Activated CD8-positive, alpha-beta memory T cell treated with anti-CD3 and anti-CD28 coated beads, Interleukin-2, amount 50 U/mL, for 1 hour (primary cell): Measurements from ENCODE around the gene ADH1C.
"Not testable (repeated sequence)": the region's sequence is repeated elsewhere in the genome, so short reads cannot be mapped to it uniquely, and the experiment has no call there.

Source experiments
- DNase-seq: peaks from one replicate; pipeline ENCODE4 v3.0.0-alpha.2; 2020; ENCODE audit errors: extremely low read depth

Gene ADH1C

DNA sequence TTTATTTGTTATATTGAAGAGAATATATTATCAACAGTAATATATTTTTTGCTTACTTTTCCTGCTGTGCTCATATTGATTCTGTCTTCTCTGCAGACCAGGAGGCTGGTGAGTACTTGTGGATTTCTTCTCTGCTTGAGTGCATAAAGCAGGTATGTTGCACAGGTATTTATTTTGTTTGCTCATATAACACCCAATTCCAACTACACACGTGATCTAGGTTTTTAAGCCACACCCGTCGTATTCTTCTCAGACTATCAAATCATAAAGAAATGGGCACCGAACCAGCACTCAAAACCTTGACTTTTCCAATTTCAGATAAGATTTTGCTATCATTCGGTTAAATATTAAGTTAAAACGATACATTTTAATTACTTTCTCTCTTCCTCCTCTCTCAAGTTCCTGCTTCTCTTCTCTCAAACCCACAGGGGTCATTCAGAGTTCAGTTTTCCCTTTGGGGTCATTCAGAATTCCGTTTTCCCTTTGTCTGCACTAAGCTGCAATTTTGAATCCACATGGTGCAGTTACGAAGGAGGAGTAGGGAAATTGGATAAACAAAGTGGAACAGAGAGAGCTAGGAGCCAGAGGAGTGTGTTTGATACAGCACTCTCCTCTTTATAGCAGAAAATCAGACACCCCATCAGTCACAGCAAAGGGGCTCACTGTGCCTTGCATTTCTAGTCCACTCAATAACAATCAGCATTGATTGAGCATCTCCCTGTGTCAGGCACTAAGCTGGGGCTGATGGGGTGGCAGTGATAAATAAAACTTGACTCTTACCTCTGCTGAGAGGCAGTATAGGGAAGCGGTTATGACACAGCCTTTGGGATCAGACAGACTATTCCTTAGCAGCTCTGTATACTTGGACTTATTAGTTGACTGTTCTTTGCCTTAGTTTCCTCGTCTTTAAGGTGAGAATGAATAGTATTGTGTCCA is at the start of gene ADH1C:
Gene ADH1C, minus strand, starts transcription at position 145 of the 936 bp plus-strand sequence. Its CDS starts 71 bp downstream, at position 74.
- no peak for DNase-seq

DNA sequence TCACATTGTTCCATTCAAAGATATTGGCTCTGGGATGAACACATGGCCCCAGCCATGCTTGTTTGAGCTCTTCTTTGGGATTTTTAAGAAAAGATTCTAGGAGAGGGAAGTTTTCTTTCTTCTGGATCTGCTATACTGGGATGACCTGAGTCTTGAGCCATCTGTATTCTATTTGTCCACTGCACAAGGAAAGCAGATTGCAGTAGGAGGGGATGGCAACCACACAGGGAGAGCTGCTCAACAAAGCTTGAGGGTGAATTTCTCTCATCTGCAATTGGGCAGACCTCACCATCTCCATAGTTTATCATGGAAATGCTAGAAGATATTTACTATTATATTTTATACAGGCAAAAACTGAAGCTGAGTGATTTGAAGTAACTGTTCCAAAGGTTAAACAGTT is 48.3 kb upstream of the ADH1C start:
- no peak for DNase-seq

DNA sequence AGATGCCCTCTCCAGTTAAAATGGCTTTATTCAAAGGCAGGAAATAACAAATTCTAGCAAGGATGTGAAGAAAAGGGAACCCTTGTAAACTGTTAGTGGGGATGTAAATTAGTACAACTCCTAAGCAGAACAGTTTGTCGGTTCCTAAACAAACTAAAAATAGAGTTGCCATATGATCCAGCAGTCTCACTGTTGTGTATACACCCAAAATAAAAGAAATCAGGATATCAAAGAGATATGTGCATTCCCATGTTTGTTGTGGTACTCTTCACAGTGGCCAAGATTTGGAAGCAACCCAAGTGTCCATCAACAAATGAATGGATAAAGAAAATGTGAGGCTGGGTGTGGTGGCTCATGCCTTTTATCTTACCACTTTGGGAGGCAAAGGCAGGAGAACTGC is 46.5 kb upstream of the ADH1C start:
- no peak for DNase-seq

DNA sequence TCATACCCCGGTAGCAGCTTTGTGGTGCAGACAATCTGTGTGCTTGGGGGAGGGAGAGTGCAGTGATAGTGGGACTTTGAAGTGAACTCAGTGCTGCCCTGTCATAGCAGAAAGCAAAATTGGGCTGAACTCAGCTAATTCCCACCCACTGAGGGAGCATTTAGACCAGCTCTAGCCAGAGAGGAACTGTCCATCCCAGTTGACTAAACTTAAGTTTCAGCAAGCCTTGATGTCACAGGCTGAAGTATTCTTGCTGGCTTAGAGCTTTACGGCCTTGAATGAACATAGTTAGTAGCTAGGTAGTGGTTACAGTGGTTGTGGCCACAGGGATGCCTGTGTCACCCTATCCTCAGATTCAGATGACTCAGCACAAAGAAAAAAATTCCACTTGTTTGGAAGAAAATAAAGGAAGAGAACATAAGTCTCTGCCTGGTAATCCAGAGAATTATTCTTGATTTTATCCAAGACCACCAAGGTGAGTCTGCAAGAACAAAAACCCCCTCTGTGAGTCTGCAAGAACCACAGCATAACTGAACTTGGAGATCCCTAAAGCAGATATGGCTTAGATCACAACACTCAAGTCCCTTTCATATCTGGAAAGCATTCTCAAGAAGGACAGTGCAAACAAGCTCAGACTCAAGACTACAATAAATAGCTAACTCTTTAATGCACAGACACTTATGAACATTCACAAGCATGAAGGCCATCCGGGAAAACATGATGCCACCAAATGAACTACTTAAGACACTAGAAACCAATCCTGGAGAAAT is 43.2 kb upstream of the ADH1C start:
- DNase-seq: no peak

DNA sequence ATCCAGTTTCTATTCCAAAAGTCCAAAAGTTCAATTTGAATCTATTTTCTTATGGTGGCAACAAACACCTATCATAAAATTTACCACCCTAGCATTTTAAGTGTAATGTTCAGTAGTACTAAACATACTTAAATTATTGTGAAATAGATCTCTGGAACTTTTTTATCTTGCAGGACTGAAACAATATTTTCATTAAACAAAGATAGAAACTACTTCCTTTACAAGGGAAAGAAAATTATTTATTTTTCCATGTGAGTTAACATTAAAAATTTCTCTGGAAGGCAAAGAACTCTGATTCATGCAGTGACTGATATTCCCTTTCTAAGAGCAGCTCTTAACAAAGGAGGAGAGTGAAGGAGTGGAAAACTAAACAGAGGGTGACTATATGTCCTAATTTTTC is 42.4 kb upstream of the ADH1C start:
- no peak for DNase-seq

DNA sequence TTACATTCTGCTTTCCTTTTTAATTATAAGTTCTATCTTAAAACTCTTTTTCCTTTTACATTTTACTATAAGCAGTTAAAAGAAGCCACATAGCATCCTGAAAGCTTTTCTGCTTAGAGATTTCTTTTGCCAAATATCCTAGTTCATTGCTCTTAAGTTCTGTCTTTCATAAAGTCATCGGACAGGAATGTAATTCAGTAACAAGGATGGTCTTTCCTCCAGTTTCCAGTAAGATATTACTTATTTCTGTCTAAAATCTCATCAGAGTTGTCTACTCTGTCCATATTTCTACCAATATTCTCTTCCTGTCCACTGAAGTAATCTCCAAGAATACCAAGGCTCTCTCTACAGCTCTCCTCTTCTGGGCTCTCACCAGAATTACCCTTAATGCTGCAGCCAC is 37.5 kb upstream of the ADH1C start:
- DNase-seq: no peak

DNA sequence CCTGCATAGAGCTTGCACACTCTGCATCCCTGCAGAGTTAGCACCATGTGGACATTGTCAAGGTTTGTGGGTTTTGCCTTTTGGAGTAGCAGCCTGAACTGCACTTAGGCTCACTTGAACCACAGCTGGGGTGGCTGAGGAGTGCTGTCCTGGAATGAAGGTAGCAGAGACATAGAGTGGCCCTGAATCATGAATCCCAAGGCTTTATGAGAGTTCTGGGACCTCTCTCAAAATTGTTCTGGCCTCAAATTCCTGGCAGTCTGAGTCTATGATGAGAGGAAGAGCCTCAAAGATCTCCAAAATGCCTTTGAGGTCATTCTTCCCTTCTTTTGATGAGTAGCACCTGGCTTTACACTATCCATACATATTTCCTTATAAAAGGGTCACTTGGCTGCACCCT is 37.1 kb upstream of the ADH1C start:
- no peak for DNase-seq

DNA sequence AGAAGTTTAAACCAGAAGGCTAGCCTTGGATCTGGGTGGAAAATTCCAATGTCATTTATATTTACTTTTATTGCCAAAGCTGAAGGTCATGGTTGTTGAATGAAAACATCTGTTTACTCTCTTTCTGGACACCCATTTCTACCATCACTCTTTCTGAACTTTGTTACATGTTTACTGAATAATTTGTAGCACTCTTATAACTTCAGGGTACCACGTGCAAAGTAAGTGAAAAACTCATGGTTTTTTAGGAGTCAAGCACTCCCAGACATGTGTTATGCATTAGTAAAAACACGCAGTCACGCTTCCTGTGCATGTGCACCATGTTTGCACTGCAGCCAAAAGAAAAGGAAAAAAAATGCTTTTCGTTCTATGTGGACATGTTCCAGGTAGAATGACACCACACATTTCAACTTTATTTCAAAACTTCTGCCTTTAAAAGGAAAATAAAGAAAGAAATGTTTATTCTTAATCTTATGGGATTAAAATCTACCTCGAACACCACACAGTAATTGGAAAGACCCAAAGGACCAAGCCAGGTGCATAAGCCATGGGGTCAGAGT is 31.4 kb upstream of the ADH1C start:
- DNase-seq: no peak

DNA sequence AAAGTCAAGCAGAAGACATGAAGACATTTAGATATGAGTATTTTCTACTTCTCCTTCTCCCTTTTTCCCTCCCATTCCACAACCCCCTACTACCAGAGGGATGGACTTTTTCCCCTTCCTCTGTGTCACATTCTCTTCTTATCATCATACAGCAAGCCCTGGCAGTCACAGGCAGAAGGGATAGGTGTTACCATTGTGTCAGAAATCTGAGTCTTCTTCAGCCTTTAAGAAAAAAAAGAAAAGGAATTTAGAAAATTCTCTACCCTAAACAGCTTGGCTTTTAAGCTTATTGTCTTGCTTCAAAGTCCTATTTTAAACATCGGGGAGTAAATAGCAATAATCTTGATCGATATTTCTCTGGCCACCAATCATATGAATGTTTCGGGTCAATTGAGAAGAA is 30.9 kb upstream of the ADH1C start:
- DNase-seq: no peak

DNA sequence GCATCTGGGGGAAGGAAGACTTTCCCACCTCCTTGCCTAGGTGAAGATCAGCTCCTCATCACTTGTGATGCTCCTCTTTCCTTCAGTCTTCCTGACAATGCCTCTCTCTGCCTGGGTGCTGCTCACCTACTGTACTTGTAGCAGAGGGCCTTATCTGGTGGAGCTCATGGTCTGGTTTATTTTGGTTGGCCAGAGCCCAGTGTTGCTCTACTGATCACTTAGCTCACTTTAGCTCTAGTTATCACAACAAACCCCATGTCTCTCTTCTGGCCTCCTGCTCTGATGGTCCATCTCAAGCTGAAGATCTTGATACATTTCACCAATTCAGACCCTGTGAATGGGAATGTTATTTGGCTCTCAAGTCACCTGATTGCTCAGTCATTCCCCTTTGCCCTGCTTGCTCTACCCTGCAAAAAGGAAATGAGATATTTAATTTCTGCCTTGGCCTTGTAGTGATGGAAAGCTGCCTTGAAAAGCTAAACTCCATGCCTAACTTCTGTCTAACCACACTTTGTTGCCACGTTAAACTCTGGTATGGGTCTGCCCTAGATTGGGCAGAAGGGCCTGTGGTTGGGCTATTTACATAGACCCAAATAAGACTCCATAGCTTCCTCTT is 30.3 kb upstream of the ADH1C start:
- DNase-seq: no peak

DNA sequence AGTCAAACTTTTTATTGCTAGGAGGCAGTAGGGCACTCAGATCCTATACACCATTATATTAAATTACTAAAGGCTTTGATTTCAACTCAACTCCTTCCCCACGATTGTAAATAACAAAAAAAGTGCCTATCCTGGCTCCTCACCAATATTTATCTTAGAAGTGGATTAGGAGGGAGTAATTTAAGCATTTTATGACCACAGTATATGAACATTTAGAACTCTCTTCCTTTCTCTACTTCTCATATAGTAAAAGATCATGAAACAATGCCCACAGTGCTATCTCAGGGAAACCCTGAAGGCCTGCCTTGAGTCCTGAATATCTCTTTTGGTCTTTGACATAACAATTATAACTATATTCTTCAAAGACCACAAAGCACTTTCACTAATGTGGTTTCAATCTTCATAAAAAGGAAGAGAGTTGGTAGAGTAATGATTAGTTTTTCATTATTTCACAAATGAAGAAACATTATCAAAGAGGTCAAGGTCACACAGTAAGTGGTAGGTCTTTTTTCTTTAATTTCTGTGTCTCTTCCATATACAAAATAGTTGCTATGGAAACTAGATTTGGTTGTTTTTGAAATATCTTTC is 29.1 kb upstream of the ADH1C start:
- no peak for DNase-seq

DNA sequence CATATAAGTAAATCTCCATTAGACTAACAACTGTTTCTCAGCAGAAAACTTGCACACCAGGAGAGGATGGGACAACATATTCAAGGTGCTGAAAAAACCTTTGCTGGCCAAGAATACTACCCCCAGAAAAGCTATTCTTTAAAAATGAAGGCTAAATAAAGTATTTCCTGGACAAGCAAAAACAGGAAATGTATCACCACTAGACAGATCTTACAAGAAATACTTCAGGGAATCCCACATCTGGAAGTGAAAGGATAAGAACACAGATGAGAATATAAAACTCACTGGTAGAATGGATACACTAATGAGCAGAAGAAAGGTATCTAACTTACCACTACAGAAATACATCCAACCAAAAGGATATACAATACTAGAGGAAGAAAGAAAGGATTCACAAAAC is 27.0 kb upstream of the ADH1C start:
- no peak for DNase-seq

DNA sequence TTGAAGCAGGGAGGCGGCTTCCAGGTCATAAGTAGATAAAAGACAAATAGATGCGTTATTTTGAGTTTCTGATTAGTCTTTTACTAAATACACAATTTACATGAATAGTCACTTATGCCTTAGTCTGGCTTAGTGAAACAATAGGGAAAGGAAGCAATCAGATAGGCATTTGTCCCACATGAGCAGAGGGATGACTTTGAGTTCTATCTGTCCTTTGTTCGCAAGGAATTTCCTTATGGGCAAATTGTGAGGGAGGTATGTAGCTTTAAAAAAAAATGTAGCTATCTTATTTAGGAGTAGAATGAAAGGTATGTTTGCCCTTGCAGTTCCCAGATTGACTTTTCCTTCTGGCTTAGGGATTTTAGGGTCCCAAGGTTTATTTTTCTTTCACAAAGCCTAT is 26.3 kb upstream of the ADH1C start:
- DNase-seq: no peak

DNA sequence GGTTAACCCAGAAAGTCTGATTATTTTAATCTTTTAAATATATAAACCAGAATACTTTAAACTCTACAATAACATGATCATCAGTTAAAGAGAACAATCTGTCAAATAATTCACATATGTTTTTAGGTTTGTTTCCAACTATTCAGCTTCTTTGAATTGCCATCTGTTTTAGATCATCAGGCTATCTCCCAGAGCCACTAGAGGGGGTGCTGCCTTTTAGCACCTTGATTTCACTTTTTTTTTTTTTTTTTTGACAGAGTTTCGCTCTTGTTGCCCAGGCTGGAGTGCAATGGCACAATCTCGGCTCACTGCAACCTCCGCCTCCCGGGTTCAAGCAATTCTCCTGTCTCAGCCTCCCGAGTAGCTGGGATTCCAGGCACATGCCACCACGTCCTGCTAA is 24.8 kb upstream of the ADH1C start:
- not testable (repeated sequence) for DNase-seq

DNA sequence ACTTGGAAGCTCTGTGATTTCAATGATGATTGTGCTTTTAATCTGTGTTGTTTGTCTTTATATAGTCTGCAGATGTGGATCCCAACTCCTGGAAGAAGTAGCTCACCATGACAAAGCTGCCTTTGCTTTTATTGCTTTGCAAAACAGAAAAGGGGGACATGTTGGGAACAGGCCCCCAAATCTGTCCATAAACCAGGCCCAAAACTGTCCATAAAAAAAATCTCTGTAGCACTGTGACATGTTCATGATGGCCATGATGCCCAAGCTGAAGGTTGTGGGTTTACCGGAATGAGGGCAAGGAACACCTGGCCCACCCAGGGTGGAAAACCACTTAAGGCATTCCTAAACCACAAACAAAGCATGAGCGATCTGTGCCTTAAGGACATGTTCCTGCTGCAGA is 19.9 kb upstream of the ADH1C start:
- not testable (repeated sequence) for DNase-seq

DNA sequence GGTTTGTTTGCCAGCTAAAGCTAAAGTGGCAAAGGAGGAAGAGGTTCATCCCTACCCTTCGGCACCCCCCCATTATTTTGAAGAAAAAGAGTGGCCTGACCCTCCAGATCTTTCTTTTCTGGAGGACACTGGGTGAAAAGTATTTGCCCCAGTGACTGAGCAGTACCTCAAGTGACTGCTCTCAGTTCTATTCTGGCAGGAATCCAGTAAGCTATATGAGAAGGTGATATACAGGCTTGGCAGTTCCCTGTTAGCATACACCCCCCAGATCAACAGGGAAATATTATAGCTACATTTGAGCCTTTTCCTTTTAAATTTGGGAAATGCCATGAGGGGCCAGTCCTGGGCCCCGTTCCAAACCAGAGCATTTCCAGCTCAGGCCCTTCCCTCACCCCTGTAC is 15.3 kb upstream of the ADH1C start:
- not testable (repeated sequence) for DNase-seq

DNA sequence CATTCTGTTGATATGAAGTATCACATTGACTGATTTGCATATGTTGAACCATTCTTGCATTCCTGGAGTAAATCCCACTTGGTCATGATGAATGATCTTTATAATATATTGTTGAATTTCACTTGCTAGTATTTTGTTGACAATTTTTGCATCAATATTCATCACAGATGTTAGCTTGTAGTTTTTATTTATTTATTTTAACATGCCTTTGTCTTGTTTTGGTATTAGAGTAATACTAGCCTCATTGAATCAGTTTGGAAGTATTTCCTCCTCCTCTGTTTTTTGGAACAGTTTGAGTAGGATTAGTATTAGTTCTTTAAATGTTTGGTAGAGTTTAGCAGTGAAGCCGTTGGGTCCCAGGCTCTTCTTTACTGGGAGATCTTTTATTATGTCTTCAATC is 13.9 kb upstream of the ADH1C start:
- DNase-seq: no peak

DNA sequence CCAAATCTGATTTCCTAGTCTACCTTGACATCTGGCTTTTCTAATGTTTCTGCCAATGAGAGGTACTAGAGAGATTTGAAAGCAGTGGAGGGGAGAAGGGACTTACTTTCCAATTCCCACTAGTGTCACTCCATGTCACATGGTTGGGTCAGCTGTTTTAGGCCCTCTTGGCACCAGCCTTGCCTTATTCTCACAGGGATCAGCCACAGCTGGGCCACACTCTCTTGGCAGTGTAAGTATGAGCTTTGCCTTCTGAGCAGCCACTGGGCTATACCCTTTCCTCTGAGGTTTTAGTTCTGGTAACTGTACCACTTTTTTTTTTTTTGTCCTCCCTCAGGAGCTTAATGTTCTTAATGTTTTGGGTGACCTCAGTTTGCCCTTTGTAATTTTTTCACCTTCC is 10.2 kb upstream of the ADH1C start:
- DNase-seq: no peak

DNA sequence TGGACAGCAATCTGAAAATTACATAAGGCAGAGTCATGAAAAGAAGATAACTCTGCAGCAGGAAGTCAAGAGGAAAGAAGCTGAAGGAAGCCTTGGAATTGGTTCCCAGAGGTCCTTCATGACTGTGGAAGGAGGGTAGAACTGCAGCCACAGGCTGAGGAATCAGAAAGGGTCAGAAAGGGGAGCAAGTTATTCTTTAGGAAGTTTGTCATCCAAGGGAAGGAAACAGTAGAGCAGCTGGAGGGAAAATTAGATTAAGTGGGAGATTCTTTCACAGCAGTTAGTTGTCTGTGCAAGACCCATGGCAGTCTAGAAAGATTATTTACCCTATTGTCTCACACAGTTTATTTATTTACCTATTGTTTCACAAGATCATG is 9.3 kb upstream of the ADH1C start:
- DNase-seq: no peak

DNA sequence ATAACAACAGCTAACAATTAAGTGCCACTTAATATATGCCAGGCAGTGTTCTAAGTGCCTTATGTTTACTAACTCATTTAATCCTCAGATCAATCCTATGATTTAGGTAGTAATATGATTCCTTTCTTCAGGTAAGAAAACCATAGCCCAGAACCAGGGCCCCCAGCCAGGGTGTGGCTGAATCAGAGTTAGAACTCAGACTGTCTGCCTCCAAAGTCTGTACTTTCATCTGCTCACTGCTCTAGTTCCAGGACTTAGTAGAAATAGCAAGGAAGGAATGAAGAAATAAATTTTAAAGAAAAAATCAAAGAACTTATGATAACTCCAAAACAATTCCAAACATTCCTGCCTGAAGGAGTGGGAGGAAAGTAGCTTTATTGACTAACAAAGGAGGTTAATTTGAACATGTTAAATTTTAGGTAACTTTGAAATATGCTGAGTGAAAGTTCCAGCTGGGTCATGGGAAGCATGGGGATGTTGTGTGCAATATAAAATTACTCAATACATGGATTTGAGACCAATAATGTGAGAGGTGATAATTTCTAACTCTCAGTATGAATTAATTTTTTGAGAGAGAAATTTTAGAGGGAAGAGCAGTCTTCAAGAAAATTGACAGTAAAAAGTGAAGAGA is 8.8 kb upstream of the ADH1C start:
- DNase-seq: no peak

DNA sequence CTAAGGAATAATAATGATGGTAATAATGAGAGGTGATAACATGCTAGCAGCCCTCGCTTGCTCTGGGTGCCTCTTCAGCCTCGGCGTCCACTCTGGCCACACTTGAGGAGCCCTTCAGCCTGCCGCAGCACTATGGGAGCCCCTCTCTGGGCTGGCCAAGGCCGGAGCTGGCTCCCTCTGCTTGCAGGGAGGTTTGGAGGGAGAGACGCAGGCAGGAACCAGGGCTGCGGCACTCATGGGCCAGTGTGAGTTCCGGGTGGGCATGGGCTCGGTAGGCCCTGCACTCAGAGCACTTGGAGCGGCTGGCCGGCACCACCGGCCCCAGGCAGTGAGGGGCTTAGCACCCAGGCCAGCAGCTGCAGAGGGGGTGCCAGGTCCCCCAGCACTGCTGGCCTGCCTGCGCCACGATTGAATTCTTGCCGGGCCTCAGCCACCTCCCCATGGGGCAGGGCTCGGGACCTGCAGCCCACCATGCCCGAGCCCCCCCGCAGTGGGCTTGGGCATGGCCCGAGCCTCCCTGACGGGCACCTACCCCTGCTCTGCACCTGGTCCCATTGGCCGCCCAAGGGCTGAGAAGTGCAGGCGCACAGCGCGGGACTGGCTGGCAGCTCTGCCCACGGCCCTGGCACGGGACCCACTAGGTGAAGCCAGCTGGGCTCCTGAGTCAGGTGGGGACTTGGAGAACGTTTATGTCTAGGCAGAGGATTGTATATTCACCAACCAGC is 7.1 kb upstream of the ADH1C start:
- DNase-seq: no peak
